ENCODE measurements around the gene C1RL.

C1RL gene

DNA sequence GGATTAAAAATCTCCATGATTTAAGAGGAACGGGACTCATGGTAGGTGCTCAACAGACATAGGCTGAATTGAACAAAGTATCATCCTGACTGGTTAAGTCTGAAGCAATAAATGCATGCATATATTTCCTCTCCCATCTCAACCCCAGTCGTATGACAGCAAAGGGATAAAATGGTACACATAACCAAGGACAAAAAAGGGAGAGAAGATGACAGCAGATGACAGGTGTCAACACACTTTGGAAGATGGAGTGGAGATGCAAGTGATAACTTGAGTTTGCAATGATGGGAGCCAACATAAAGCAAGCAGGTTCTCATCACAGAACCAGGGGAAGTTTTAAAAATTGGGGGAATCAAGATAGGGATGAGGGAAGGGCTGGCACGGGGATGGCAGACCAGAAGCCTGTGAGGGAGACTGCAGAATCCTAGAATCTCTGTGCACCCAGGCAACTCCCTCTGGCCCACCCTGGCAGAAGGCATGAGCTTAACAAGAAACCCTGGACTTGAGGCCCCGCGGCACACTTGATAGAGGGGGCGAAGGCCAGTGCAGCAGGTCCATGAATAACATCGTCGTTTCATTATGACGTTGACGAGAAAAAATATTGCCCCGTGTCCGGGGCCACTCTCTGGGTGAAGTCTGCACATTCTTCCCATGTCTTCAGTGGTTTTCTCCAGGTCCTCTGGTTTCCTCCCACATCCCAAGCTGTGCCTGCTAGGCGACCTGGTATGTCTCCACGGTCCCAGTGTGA, 5.0 kb downstream of the C1RL start:
- H3K4me3 ChIP-seq (replicated peaks; ENCODE audit: insufficient read depth, low read length) = no peak overlapping the region
- no peak for DNase-seq (ENCODE audit: low read depth in 1 of 2, low spot score in 1 of 2)

GRCh38 chr12:7102582-7102981, 6.4 kb downstream of the C1RL start:
- TF ChIP-seq GABPA (IDR thresholded peaks at IDR 0.05; ENCODE audit: low read depth) (no peak), POLR2AphosphoS5 (IDR thresholded peaks at IDR 0.05; ENCODE audit: low read depth) (no peak), SPI1 (IDR thresholded peaks at IDR 0.05; ENCODE audit: borderline replicate concordance, low read depth) (no peak), REST (IDR thresholded peaks at IDR 0.05; ENCODE audit: insufficient replicate concordance, low read depth) (no peak)
- TF ChIP-seq, protein P1, sequence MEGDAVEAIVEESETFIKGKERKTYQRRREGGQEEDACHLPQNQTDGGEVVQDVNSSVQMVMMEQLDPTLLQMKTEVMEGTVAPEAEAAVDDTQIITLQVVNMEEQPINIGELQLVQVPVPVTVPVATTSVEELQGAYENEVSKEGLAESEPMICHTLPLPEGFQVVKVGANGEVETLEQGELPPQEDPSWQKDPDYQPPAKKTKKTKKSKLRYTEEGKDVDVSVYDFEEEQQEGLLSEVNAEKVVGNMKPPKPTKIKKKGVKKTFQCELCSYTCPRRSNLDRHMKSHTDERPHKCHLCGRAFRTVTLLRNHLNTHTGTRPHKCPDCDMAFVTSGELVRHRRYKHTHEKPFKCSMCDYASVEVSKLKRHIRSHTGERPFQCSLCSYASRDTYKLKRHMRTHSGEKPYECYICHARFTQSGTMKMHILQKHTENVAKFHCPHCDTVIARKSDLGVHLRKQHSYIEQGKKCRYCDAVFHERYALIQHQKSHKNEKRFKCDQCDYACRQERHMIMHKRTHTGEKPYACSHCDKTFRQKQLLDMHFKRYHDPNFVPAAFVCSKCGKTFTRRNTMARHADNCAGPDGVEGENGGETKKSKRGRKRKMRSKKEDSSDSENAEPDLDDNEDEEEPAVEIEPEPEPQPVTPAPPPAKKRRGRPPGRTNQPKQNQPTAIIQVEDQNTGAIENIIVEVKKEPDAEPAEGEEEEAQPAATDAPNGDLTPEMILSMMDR (IDR thresholded peaks at IDR 0.05; ENCODE audit: insufficient read depth, low read length) = no peak
- no peak overlapping the region for H3K27ac ChIP-seq (replicated peaks)
- no peaks in the 10 kb centered on the region for H3K27me3 ChIP-seq (ENCODE audit: insufficient read depth, poor library complexity, severe bottlenecking)
- no peak overlapping the region for H3K4me3 ChIP-seq (replicated peaks; ENCODE audit: insufficient read depth, low read length)
- no peak for DNase-seq (ENCODE audit: low read depth in 1 of 2, low spot score in 1 of 2)

More for the DNA sequence above, 5.0 kb downstream of the C1RL start:
- Histone ChIP-seq H3K27me3 (ENCODE audit: insufficient read depth, poor library complexity, severe bottlenecking) (no peaks in the 10 kb centered on the region), H3K27ac (replicated peaks) (no peak overlapping the region)
- TF ChIP-seq GABPA (IDR thresholded peaks at IDR 0.05; ENCODE audit: low read depth) (no peak), REST (IDR thresholded peaks at IDR 0.05; ENCODE audit: insufficient replicate concordance, low read depth) (no peak), SPI1 (IDR thresholded peaks at IDR 0.05; ENCODE audit: borderline replicate concordance, low read depth) (no peak), POLR2AphosphoS5 (IDR thresholded peaks at IDR 0.05; ENCODE audit: low read depth) (no peak)
- TF ChIP-seq, protein P1 (IDR thresholded peaks at IDR 0.05; ENCODE audit: insufficient read depth, low read length) = no peak

- Histone ChIP-seq H3K4me3 (replicated peaks; ENCODE audit: insufficient read depth, low read length) (no peak overlapping the region), H3K27me3 (ENCODE audit: insufficient read depth, poor library complexity, severe bottlenecking) (no peaks in the 10 kb centered on the region), H3K27ac (replicated peaks) (no peak overlapping the region)
- no peak for DNase-seq (ENCODE audit: low read depth in 1 of 2, low spot score in 1 of 2)
- TF ChIP-seq REST (IDR thresholded peaks at IDR 0.05; ENCODE audit: insufficient replicate concordance, low read depth) = no peak
- no peak for TF ChIP-seq POLR2AphosphoS5 (IDR thresholded peaks at IDR 0.05; ENCODE audit: low read depth)
- TF ChIP-seq, protein P1 (IDR thresholded peaks at IDR 0.05; ENCODE audit: insufficient read depth, low read length) = no peak
These were observed 7.3 kb downstream of the C1RL start for GRCh38 chr12:7101694-7102131.

Measured in HL-60 (cell line).